T-cell (primary cell): ENCODE data around the gene PRKCQ. TPM values are rescaled to one million over a fixed set of nuclear protein-coding genes. Genes with fewer than 3 reads are reported as not detected.

Source experiments
- ATAC-seq, 4 experiments: fragments of 200-7000 bp in 3 of 4; fragments of 150-1000 bp in 1 of 4; cut with Tn5 transposase; replicated peaks in 1 of 4; 1 replicate in 3 of 4; 2 replicates in 1 of 4; pipeline ENCODE4 v1.10.0; 2021; ENCODE audit warnings: moderate library complexity in 3 of 4, mild to moderate bottlenecking in 2 of 4, moderate number of reproducible peaks in 1 of 4
- CTCF ChIA-PET, 2 donors: fragments of 300-600 bp; sonication (Branson Sonifier 250); formaldehyde crosslinking; loops; one replicate each; lab custom pipeline; 2022; ENCODE audit warnings: antibody characterized with exemption in 2 of 2; lab: Charles Lee
- POLR2A ChIA-PET, 2 donors: fragments of 300-600 bp; sonication (Branson Sonifier 250); formaldehyde crosslinking; loops; one replicate each; lab custom pipeline; 2022; ENCODE audit warnings: antibody characterized with exemption in 2 of 2; lab: Charles Lee
- DNase-seq, 35 experiments: peaks; one replicate each; pipeline versions ENCODE4 v3.0.0 to v3.0.0-alpha.2; 2013 to 2023
- H3K27ac ChIP-seq: one replicate; pipeline ENCODE4 v1.5.1; 2013; ENCODE audit warnings: low read length
- H3K27me3 ChIP-seq, 2 experiments: replicated peaks in 1 of 2; 1 replicate in 1 of 2; 2 replicates in 1 of 2; pipeline versions ENCODE4 v1.6.1 to v1.7.0; 2013; ENCODE audit warnings: low read length in 1 of 2, mixed read lengths in 1 of 2; ENCODE audit not compliant: control insufficient read depth in 2 of 2, insufficient read depth in 2 of 2; ENCODE audit errors: extremely low read depth in 1 of 2
- H3K36me3 ChIP-seq, 2 donors: 1 replicate in 1 of 2; 2 replicates in 1 of 2; pipeline versions ENCODE4 v1.6.1 to v1.7.0; 2013; ENCODE audit warnings: low read length in 1 of 2; ENCODE audit not compliant: control insufficient read depth in 2 of 2, insufficient read depth in 1 of 2; ENCODE audit errors: extremely low read depth in 1 of 2
- H3K4me1 ChIP-seq, 2 experiments: 1 replicate in 1 of 2; 2 replicates in 1 of 2; pipeline versions ENCODE4 v1.6.1 to v1.7.0; 2013; ENCODE audit warnings: low read length in 2 of 2, mixed read lengths in 1 of 2; ENCODE audit not compliant: insufficient read depth in 2 of 2, control insufficient read depth in 1 of 2; ENCODE audit errors: extremely low read depth in 1 of 2
- H3K4me3 ChIP-seq, 2 donors: 1 replicate in 1 of 2; 2 replicates in 1 of 2; pipeline versions ENCODE4 v1.5.1 to v1.7.0; 2013; ENCODE audit warnings: mild to moderate bottlenecking in 2 of 2, low read length in 1 of 2, moderate library complexity in 1 of 2; ENCODE audit not compliant: control insufficient read depth in 1 of 2; ENCODE audit errors: extremely low read depth in 1 of 2
- H3K9me3 ChIP-seq: 2 replicates; pipeline ENCODE4 v1.7.0; 2013
- H3K27ac Mint-ChIP-seq, 2 donors: one replicate each; pipeline ENCODE4 v1.8.0; 2020 to 2021; ENCODE audit warnings: mild to moderate bottlenecking in 2 of 2, mixed read lengths in 2 of 2
- H3K27me3 Mint-ChIP-seq, 2 donors: one replicate each; pipeline ENCODE4 v1.8.0; 2021 to 2022; ENCODE audit warnings: mixed read lengths in 2 of 2
- H3K36me3 Mint-ChIP-seq: one replicate; pipeline ENCODE4 v1.8.0; 2021; ENCODE audit warnings: mixed read lengths
- H3K4me1 Mint-ChIP-seq, 3 donors: one replicate each; pipeline ENCODE4 v1.8.0; 2020 to 2022; ENCODE audit warnings: mixed read lengths in 3 of 3, mild to moderate bottlenecking in 1 of 3
- H3K4me3 Mint-ChIP-seq, 3 donors: one replicate each; pipeline ENCODE4 v1.8.0; 2020 to 2022; ENCODE audit warnings: mild to moderate bottlenecking in 3 of 3, mixed read lengths in 3 of 3, moderate library complexity in 3 of 3
- H3K9me3 Mint-ChIP-seq, 3 donors: one replicate each; pipeline ENCODE4 v1.8.0; 2020 to 2022; ENCODE audit warnings: mixed read lengths in 3 of 3
- WGBS: methylation state at CpG from one replicate; pipeline ENCODE4 v1.1.5; 2013; ENCODE audit warnings: missing lambda C conversion rate; ENCODE audit not compliant: insufficient coverage; 5-methylcytosine and 5-hydroxymethylcytosine counted together
- total RNA-seq, 35 experiments: library from RNA in 6 of 35; stranded (reverse) in 6 of 35; fragments of 120-200 nt in 1 of 35; gene quantifications; one replicate each; pipeline versions ENCODE4 v1.2.1 to v1.2.4 and lab custom pipeline; 2013 to 2026

The PRKCQ gene
- total RNA-seq, result 10 to 100 TPM; 60.3 to 67.4 (median 61.6) TPM
- total RNA-seq (2013), result 89.9 TPM
- total RNA-seq (lab: John Stamatoyannopoulos, UW), result 46.9 to 190 (median 133) reads per million in 29 experiments

DNA sequence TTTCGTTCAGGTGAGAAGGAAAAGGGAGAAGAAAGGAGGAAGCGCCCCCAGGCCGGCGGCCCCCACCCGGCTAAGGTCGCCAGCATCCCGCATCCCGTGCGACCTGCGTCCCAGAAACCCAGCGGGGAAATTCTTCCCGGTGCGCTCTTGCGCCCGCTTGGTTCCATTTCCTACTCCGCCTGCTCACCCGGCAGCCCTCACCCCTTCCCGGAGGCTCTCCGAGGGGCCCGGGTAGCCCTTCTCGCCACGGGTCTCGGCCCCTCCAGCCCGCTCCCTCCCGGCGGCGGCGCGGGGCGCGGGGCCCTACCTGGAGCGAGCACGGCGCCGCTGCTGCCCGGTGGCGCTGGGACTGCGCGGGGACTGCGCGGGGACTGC is at the start of gene PRKCQ:
Gene PRKCQ, minus strand, starts transcription at position 373 of the 375 bp plus-strand sequence. CDS start 65,141 bp downstream, outside the sequence.
- H3K4me1 Mint-ChIP-seq, result peaks cover 59 to 83% (median 61%) of the 10 kb centered on the region in 3 donors

DNA sequence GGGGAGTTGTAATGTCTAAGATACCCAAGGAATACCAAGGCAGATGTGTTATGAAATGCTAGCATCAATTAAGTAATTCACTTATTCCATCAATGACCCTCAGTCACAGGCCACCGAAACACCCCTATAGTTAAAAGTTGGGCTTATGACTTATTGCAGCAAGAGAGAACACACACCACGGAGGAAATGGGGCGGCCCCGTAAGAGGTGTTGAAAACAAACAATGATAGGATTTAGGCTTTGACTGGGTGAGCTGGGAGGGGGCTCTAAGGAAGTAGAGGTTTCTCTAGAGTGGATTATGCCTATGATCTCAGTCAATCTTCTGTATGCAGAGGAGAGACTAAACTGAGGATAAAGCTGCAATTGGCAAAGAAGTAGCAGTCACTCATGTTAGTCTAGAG is 45.4 kb upstream of the PRKCQ start:
- ATAC-seq (peak in 3 of 4 experiments; percentile 29 to 82 (median 72)), DNase-seq (peak in 7 of 35 experiments; percentile 6 to 25 (median 15))
- Histone ChIP-seq H3K27ac (no peak overlapping the region), H3K4me1 (peaks cover 0 to 6% of the 10 kb centered on the region in 2 experiments), H3K4me3 (no peak overlapping the region), H3K36me3 (peaks cover 0 to 4% of the 10 kb centered on the region in 2 donors), H3K27me3 (no peaks in the 10 kb centered on the region), H3K9me3 (no peaks in the 10 kb centered on the region)
- Mint-ChIP-seq H3K4me1 (peaks cover 4 to 13% (median 7%) of the 10 kb centered on the region in 3 donors), H3K4me3 (no peak overlapping the region), H3K27me3 (no peaks in the 10 kb centered on the region), H3K36me3 (peaks cover 54% of the 10 kb centered on the region), H3K27ac (peak overlapping the region in 1 of 2 donors; percentile 19), H3K9me3 (no peaks in the 10 kb centered on the region)
- CTCF ChIA-PET, result interaction anchor here in 1 of 2 donors (0.6 kb wide), 1 partner anchor 128 kb away, joined by 3 read pairs; no protein-coding TSS in a partner anchor
- POLR2A ChIA-PET, result no interaction called here
- WGBS, result 81% methylated on average over 3 of the region's 4 CpGs

More for the DNA sequence above, at the start of gene PRKCQ:
- ChIA-PET POLR2A (interaction anchor here (0.6 to 1.7 kb wide), 2 partner anchors 21 to 72 kb away, joined by 3 read pairs; no protein-coding TSS in a partner anchor), CTCF (interaction anchor here (0.9 to 4.0 kb wide), 5 partner anchors 11 to 87 kb away, joined by 3 to 14 read pairs (median 3); no protein-coding TSS in a partner anchor)
- Histone ChIP-seq H3K9me3 (no peaks in the 10 kb centered on the region), H3K4me3 (peak within 1 kb of the TSS; percentile 88 to 93), H3K27me3 (no peaks in the 10 kb centered on the region), H3K36me3 (peaks cover 0 to 2% of the 10 kb centered on the region in 2 donors), H3K4me1 (peaks cover 41 to 56% of the 10 kb centered on the region in 2 experiments), H3K27ac (peak within 1 kb of the TSS; percentile 82)
- 0% methylated on average over 36 of the region's 41 CpGs for WGBS
- Mint-ChIP-seq H3K27ac (peak within 1 kb of the TSS; percentile 98 to 100), H3K36me3 (peaks cover 26% of the 10 kb centered on the region), H3K4me3 (peak within 1 kb of the TSS; percentile 91 to 95 (median 94)), H3K9me3 (no peaks in the 10 kb centered on the region), H3K27me3 (no peaks in the 10 kb centered on the region)
- DNase-seq, result peak in 1 of 35 experiments; percentile 47
- peak in 2 of 4 experiments; percentile 11 to 26 for ATAC-seq

GRCh38 chr10:6624392-6624791 is 44.3 kb upstream of the PRKCQ start:
- no peak overlapping the region for H3K4me3 Mint-ChIP-seq
- POLR2A ChIA-PET, result no interaction called here
- WGBS, result no CpG with 5 or more reads among the region's 3 CpGs

GRCh38 chr10:6622921-6623320 is 42.8 kb upstream of the PRKCQ start:
- Mint-ChIP-seq H3K27ac (no peak overlapping the region), H3K9me3 (no peaks in the 10 kb centered on the region)

More at GRCh38 chr10:6624392-6624791, 44.3 kb upstream of the PRKCQ start:
- peaks cover 4 to 13% (median 7%) of the 10 kb centered on the region in 3 donors for H3K4me1 Mint-ChIP-seq
- DNase-seq (no peak), ATAC-seq (no peak)
- H3K9me3 Mint-ChIP-seq, result no peaks in the 10 kb centered on the region
- Histone ChIP-seq H3K4me3 (no peak overlapping the region), H3K27ac (no peak overlapping the region), H3K27me3 (no peaks in the 10 kb centered on the region), H3K36me3 (peaks cover 0 to 4% of the 10 kb centered on the region in 2 donors), H3K9me3 (no peaks in the 10 kb centered on the region), H3K4me1 (peaks cover 0 to 6% of the 10 kb centered on the region in 2 experiments)
- peaks cover 62% of the 10 kb centered on the region for H3K36me3 Mint-ChIP-seq
- no peak overlapping the region for H3K27ac Mint-ChIP-seq
- CTCF ChIA-PET, result interaction anchor here in 1 of 2 donors (1.0 kb wide), 1 partner anchor 472 kb away, joined by 3 read pairs; no protein-coding TSS in a partner anchor
- no peaks in the 10 kb centered on the region for H3K27me3 Mint-ChIP-seq

DNA sequence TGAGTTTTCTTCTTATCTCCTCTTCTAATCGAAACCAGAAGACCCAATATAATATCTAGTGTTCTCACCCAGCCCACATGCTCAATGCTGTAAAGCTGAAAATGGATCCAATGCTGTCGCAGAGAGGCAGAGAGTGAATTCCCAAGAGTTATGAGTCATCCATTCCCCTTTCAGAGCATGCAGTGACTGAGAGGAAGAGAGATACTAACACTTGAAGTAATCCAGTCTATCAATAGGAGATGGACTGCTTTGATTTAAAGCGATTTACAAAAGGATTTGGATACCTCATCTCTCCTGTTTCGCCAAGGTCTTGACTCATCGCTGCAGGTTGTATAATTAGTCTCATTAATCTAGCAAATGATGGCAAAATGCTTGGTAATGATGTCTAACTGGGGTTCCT is 41.5 kb upstream of the PRKCQ start:
- no peak overlapping the region for H3K27ac Mint-ChIP-seq
- no peak overlapping the region for H3K4me3 Mint-ChIP-seq
- POLR2A ChIA-PET, result no interaction called here
- peaks cover 0 to 6% of the 10 kb centered on the region in 2 experiments for H3K4me1 ChIP-seq
- H3K27me3 ChIP-seq, result no peaks in the 10 kb centered on the region
- ATAC-seq, result no peak
- CTCF ChIA-PET, result no interaction called here
- H3K9me3 ChIP-seq, result no peaks in the 10 kb centered on the region
- peaks cover 0 to 2% of the 10 kb centered on the region in 2 donors for H3K36me3 ChIP-seq
- no peak for DNase-seq
- H3K36me3 Mint-ChIP-seq, result peaks cover 59% of the 10 kb centered on the region
- no peak overlapping the region for H3K4me3 ChIP-seq
- no peak overlapping the region for H3K27ac ChIP-seq
- no peaks in the 10 kb centered on the region for H3K27me3 Mint-ChIP-seq
- no peaks in the 10 kb centered on the region for H3K9me3 Mint-ChIP-seq
- peaks cover 4 to 19% (median 7%) of the 10 kb centered on the region in 3 donors for H3K4me1 Mint-ChIP-seq
- 100% methylated on average over 2 of the region's 5 CpGs for WGBS

More at GRCh38 chr10:6622921-6623320, 42.8 kb upstream of the PRKCQ start:
- peaks cover 0 to 6% of the 10 kb centered on the region in 2 experiments for H3K4me1 ChIP-seq
- Mint-ChIP-seq H3K4me1 (peaks cover 4 to 16% (median 7%) of the 10 kb centered on the region in 3 donors), H3K27me3 (no peaks in the 10 kb centered on the region), H3K36me3 (peaks cover 64% of the 10 kb centered on the region), H3K4me3 (no peak overlapping the region)
- H3K36me3 ChIP-seq, result peaks cover 0 to 4% of the 10 kb centered on the region in 2 donors
- ChIA-PET POLR2A (interaction anchor here in 1 of 2 donors (0.7 kb wide), 1 partner anchor 220 kb away, joined by 3 read pairs; no protein-coding TSS in a partner anchor), CTCF (no interaction called here)
- no peak overlapping the region for H3K4me3 ChIP-seq
- no peak overlapping the region for H3K27ac ChIP-seq
- no peak for DNase-seq
- no peak for ATAC-seq
- no peaks in the 10 kb centered on the region for H3K9me3 ChIP-seq
- no peaks in the 10 kb centered on the region for H3K27me3 ChIP-seq
- WGBS, result 86% methylated on average over 4 of the region's 5 CpGs

DNA sequence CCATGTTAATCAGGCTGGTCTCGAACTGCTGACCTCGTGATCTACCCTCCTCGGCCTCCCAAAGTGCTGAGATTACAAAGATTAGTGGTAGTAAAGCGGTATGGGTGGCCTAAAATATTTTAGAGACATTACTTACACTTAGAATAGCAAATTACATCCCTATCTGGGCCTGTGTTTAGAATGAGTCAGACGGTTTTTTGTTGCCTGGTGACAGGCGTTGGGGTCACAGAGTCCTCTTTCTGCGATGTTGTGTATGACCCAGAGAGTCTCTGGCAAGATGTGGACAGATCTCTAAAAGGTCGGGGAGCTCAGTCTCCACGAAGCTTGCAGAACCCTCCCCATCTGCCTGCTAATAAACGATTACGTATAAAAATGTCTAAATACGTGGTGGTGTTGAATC is 39.6 kb upstream of the PRKCQ start:
- WGBS, result 100% methylated on average over 2 of the region's 12 CpGs
- no peaks in the 10 kb centered on the region for H3K27me3 ChIP-seq
- DNase-seq, result no peak
- Mint-ChIP-seq H3K27me3 (no peaks in the 10 kb centered on the region), H3K4me3 (no peak overlapping the region), H3K4me1 (peaks cover 0 to 10% (median 0%) of the 10 kb centered on the region in 3 donors), H3K9me3 (no peaks in the 10 kb centered on the region), H3K27ac (no peak overlapping the region), H3K36me3 (peaks cover 61% of the 10 kb centered on the region)
- no peak for ATAC-seq
- H3K27ac ChIP-seq, result no peak overlapping the region
- H3K4me3 ChIP-seq, result no peak overlapping the region
- no peaks in the 10 kb centered on the region for H3K9me3 ChIP-seq
- no peaks in the 10 kb centered on the region for H3K4me1 ChIP-seq
- ChIA-PET POLR2A (no interaction called here), CTCF (no interaction called here)
- peaks cover 0 to 2% of the 10 kb centered on the region in 2 donors for H3K36me3 ChIP-seq
